HepG2 (cell line): ENCODE measurements around the gene SMC6.

Experiments
- CTCF ChIP-seq: sonication (generic); formaldehyde crosslinking; IDR thresholded peaks from 2 replicates; pipeline ENCODE4 v1.5.0; 2020; ENCODE audit warnings: mild to moderate bottlenecking, missing genetic modification reagents, moderate library complexity
- FOXO1 ChIP-seq: sonication (generic); formaldehyde crosslinking; IDR thresholded peaks from 2 replicates; pipeline ENCODE4 v1.4.0; 2020; ENCODE audit warnings: missing genetic modification reagents
- SMAD3 ChIP-seq: sonication (generic); formaldehyde crosslinking; IDR thresholded peaks from 2 replicates; pipeline ENCODE4 v1.4.0; 2020; ENCODE audit warnings: missing genetic modification reagents
- ZNF629 ChIP-seq: sonication (generic); formaldehyde crosslinking; conservative IDR thresholded peaks from 2 replicates; pipeline ENCODE4 v1.5.0; 2020; ENCODE audit warnings: missing genetic modification reagents
- TF ChIP-seq, protein P1 (sequence below): sonication (generic); formaldehyde crosslinking; IDR thresholded peaks from 2 replicates; pipeline ENCODE4 v1.8.0; 2022; ENCODE audit warnings: low read depth, missing genetic modification reagents

GRCh38 chr2:17719562-17720371 lies 33.8 kb downstream of the SMC6 start:
- TF ChIP-seq SMAD3 (CRISPR knock-in tag), result no peak
- no peak for TF ChIP-seq FOXO1 (CRISPR knock-in tag)
- peak; percentile 65 for TF ChIP-seq CTCF (CRISPR knock-in tag)
- TF ChIP-seq, protein P1, sequence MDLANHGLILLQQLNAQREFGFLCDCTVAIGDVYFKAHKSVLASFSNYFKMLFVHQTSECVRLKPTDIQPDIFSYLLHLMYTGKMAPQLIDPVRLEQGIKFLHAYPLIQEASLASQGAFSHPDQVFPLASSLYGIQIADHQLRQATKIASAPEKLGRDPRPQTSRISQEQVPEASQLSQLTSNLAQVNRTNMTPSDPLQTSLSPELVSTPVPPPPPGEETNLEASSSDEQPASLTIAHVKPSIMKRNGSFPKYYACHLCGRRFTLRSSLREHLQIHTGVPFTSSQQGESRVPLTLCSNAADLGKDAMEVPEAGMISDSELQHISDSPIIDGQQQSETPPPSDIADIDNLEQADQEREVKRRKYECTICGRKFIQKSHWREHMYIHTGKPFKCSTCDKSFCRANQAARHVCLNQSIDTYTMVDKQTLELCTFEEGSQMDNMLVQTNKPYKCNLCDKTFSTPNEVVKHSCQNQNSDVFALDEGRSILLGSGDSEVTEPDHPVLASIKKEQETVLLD (CRISPR knock-in tag), result no peak
- TF ChIP-seq ZNF629 (CRISPR knock-in tag), result no peak
